Mesenchymal stem cell (in vitro differentiated cells and primary cell): ENCODE results near the gene PARD3B.

Experiments
- DNase-seq: peaks from one replicate; pipeline ENCODE4 v3.0.0-alpha.2; 2013
- H2AFZ ChIP-seq: one replicate; pipeline ENCODE4 v1.6.1; 2013; ENCODE audit warnings: low read depth, mild to moderate bottlenecking, control low read depth, inconsistent platforms, low read length, moderate library complexity
- H2AK5ac ChIP-seq: 2 replicates; pipeline ENCODE4 v1.6.1; 2013; ENCODE audit warnings: low read length, moderate library complexity, mild to moderate bottlenecking, inconsistent platforms; ENCODE audit not compliant: severe bottlenecking
- H2BK120ac ChIP-seq: one replicate; pipeline ENCODE4 v1.6.1; 2013; ENCODE audit warnings: low read depth, mild to moderate bottlenecking, inconsistent platforms, low read length, moderate library complexity
- H2BK12ac ChIP-seq, 2 experiments: one replicate each; pipeline ENCODE4 v1.6.1; 2013; ENCODE audit warnings: inconsistent platforms in 2 of 2, low read length in 2 of 2, mild to moderate bottlenecking in 2 of 2, moderate library complexity in 2 of 2, control low read depth in 1 of 2
- H2BK15ac ChIP-seq: one replicate; pipeline ENCODE4 v1.6.1; 2013; ENCODE audit warnings: mild to moderate bottlenecking, low read depth, inconsistent platforms; ENCODE audit not compliant: poor library complexity, severe bottlenecking
- H2BK5ac ChIP-seq: 2 replicates; pipeline ENCODE4 v1.6.1; 2013; ENCODE audit warnings: low read depth, mild to moderate bottlenecking, low read length, control low read depth, inconsistent platforms; ENCODE audit not compliant: poor library complexity, severe bottlenecking
- H3K14ac ChIP-seq, 2 experiments: one replicate each; pipeline ENCODE4 v1.6.1; 2013; ENCODE audit warnings: inconsistent platforms in 2 of 2, low read length in 2 of 2, control low read depth in 1 of 2, mild to moderate bottlenecking in 1 of 2, moderate library complexity in 1 of 2
- H3K18ac ChIP-seq, 2 experiments: one replicate each; pipeline ENCODE4 v1.6.1; 2013; ENCODE audit warnings: inconsistent platforms in 2 of 2, low read length in 2 of 2, control low read depth in 1 of 2, low read depth in 1 of 2, mild to moderate bottlenecking in 1 of 2
- H3K23ac ChIP-seq, 2 experiments: one replicate each; pipeline ENCODE4 v1.6.1; 2013; ENCODE audit warnings: inconsistent platforms in 2 of 2, low read length in 2 of 2, mild to moderate bottlenecking in 2 of 2, moderate library complexity in 2 of 2, control low read depth in 1 of 2
- H3K27ac ChIP-seq: 2 replicates; pipeline ENCODE4 v1.5.1; 2013; ENCODE audit warnings: mild to moderate bottlenecking, moderate library complexity, low read length, control low read depth, inconsistent platforms; ENCODE audit not compliant: poor library complexity, severe bottlenecking
- H3K27me3 ChIP-seq, 2 experiments: 2 replicates each; pipeline versions ENCODE4 v1.6.1 to v1.7.0; 2013; ENCODE audit warnings: low read length in 2 of 2, mild to moderate bottlenecking in 2 of 2, moderate library complexity in 2 of 2, control low read depth in 1 of 2, inconsistent platforms in 1 of 2; ENCODE audit not compliant: control insufficient read depth in 1 of 2, insufficient read depth in 1 of 2
- H3K36me3 ChIP-seq, 2 experiments: 2 replicates each; pipeline versions ENCODE4 v1.6.1 to v1.7.0; 2013; ENCODE audit warnings: low read length in 2 of 2, control low read depth in 1 of 2, inconsistent platforms in 1 of 2, low read depth in 1 of 2, mild to moderate bottlenecking in 1 of 2; ENCODE audit not compliant: insufficient read depth in 2 of 2, control insufficient read depth in 1 of 2
- H3K4ac ChIP-seq, 2 experiments: one replicate each; pipeline ENCODE4 v1.6.1; 2013; ENCODE audit warnings: inconsistent platforms in 2 of 2, low read length in 2 of 2, mild to moderate bottlenecking in 2 of 2, moderate library complexity in 2 of 2, control low read depth in 1 of 2, low read depth in 1 of 2
- H3K4me1 ChIP-seq: 2 replicates; pipeline ENCODE4 v1.6.1; 2013; ENCODE audit warnings: low read depth, low read length, control low read depth; ENCODE audit not compliant: control insufficient read depth, insufficient read depth
- H3K4me2 ChIP-seq: 2 replicates; pipeline ENCODE4 v1.6.1; 2013; ENCODE audit warnings: low read length, mild to moderate bottlenecking, inconsistent platforms; ENCODE audit not compliant: poor library complexity, severe bottlenecking
- H3K4me3 ChIP-seq, 2 experiments: 2 replicates each; pipeline versions ENCODE4 v1.5.1 to v1.7.0; 2013; ENCODE audit warnings: low read length in 2 of 2, mild to moderate bottlenecking in 2 of 2, control low read depth in 1 of 2, low read depth in 1 of 2; ENCODE audit not compliant: insufficient read depth in 1 of 2
- H3K79me1 ChIP-seq: replicated peaks from 2 replicates; pipeline ENCODE4 v1.6.1; 2013; ENCODE audit warnings: mild to moderate bottlenecking, control low read depth, low read length, inconsistent platforms; ENCODE audit not compliant: poor library complexity, severe bottlenecking
- H3K9ac ChIP-seq: 2 replicates; pipeline ENCODE4 v1.7.0; 2013; ENCODE audit warnings: mild to moderate bottlenecking, low read length, moderate library complexity
- H3K9me3 ChIP-seq: 2 replicates; pipeline ENCODE4 v1.7.0; 2013; ENCODE audit warnings: mild to moderate bottlenecking, low read length; ENCODE audit not compliant: control insufficient read depth
- H4K8ac ChIP-seq: one replicate; pipeline ENCODE4 v1.6.1; 2013; ENCODE audit warnings: inconsistent platforms, mild to moderate bottlenecking, low read length, moderate library complexity
- H4K91ac ChIP-seq: one replicate; pipeline ENCODE4 v1.6.1; 2013; ENCODE audit warnings: mild to moderate bottlenecking, low read length, inconsistent platforms
- WGBS: methylation state at CpG from one replicate; pipeline ENCODE4 v1.1.7; 2013; ENCODE audit warnings: mixed read lengths; 5-methylcytosine and 5-hydroxymethylcytosine counted together

The PARD3B gene

GRCh38 chr2:204692790-204693189, 147.5 kb downstream of the PARD3B start:
- no peaks in the 10 kb centered on the region for H3K4me1 ChIP-seq
- DNase-seq, result no peak
- no peak overlapping the region for H4K91ac ChIP-seq
- 100% methylated on average over 2 of the region's 2 CpGs for WGBS
- H3K4ac ChIP-seq, result no peak overlapping the region
- H3K79me1 ChIP-seq, result no peaks in the 10 kb centered on the region
- H2AK5ac ChIP-seq, result no peak overlapping the region
- H2AFZ ChIP-seq, result no peak overlapping the region
- H3K9me3 ChIP-seq, result no peaks in the 10 kb centered on the region
- no peak overlapping the region for H3K27ac ChIP-seq
- no peaks in the 10 kb centered on the region for H3K36me3 ChIP-seq
- no peak overlapping the region for H3K23ac ChIP-seq
- H3K4me2 ChIP-seq, result no peak overlapping the region
- H3K4me3 ChIP-seq, result no peak overlapping the region
- no peak overlapping the region for H4K8ac ChIP-seq
- no peak overlapping the region for H2BK120ac ChIP-seq
- no peak overlapping the region for H3K9ac ChIP-seq
- no peak overlapping the region for H2BK12ac ChIP-seq
- no peaks in the 10 kb centered on the region for H3K27me3 ChIP-seq
- H2BK15ac ChIP-seq, result no peak overlapping the region
- H2BK5ac ChIP-seq, result no peak overlapping the region
- H3K18ac ChIP-seq, result no peak overlapping the region
- no peak overlapping the region for H3K14ac ChIP-seq

GRCh38 chr2:204693262-204693661, 148.0 kb downstream of the PARD3B start:
- Histone ChIP-seq H3K23ac (no peak overlapping the region), H3K9ac (no peak overlapping the region), H3K4ac (no peak overlapping the region), H2BK15ac (no peak overlapping the region), H3K79me1 (no peaks in the 10 kb centered on the region), H2BK5ac (no peak overlapping the region), H2BK120ac (no peak overlapping the region), H3K4me1 (no peaks in the 10 kb centered on the region), H3K9me3 (no peaks in the 10 kb centered on the region), H2AFZ (no peak overlapping the region), H3K27me3 (no peaks in the 10 kb centered on the region), H4K8ac (no peak overlapping the region), H3K27ac (no peak overlapping the region), H3K4me3 (no peak overlapping the region), H3K14ac (no peak overlapping the region), H4K91ac (no peak overlapping the region), H3K4me2 (no peak overlapping the region), H2AK5ac (no peak overlapping the region), H3K18ac (no peak overlapping the region), H2BK12ac (no peak overlapping the region), H3K36me3 (no peaks in the 10 kb centered on the region)
- no peak for DNase-seq
- WGBS, result 91% methylated on average over 2 of the region's 3 CpGs

- Histone ChIP-seq H3K27ac (no peak overlapping the region), H2BK5ac (no peak overlapping the region), H3K36me3 (no peaks in the 10 kb centered on the region), H4K8ac (no peak overlapping the region), H3K9ac (no peak overlapping the region), H3K79me1 (peaks cover 1% of the 10 kb centered on the region), H3K9me3 (no peaks in the 10 kb centered on the region), H4K91ac (no peak overlapping the region), H3K4ac (no peak overlapping the region), H2BK120ac (no peak overlapping the region), H2BK12ac (no peak overlapping the region), H3K4me2 (no peak overlapping the region), H2BK15ac (no peak overlapping the region), H3K4me1 (no peaks in the 10 kb centered on the region), H3K18ac (no peak overlapping the region), H2AK5ac (no peak overlapping the region), H3K23ac (no peak overlapping the region), H3K27me3 (no peaks in the 10 kb centered on the region), H3K4me3 (no peak overlapping the region), H3K14ac (no peak overlapping the region), H2AFZ (no peak overlapping the region)
- DNase-seq, result no peak
- WGBS, result 42% methylated on average over 1 of the region's 1 CpG
These were observed 150.2 kb downstream of the PARD3B start for GRCh38 chr2:204695506-204695905.

- H3K14ac ChIP-seq, result no peak overlapping the region
- no peak overlapping the region for H2BK120ac ChIP-seq
- H3K9ac ChIP-seq, result no peak overlapping the region
- no peak overlapping the region for H2BK12ac ChIP-seq
- no peak overlapping the region for H2BK15ac ChIP-seq
- H3K36me3 ChIP-seq, result no peaks in the 10 kb centered on the region
- H3K4me2 ChIP-seq, result no peak overlapping the region
- no peaks in the 10 kb centered on the region for H3K4me1 ChIP-seq
- no peak overlapping the region for H2BK5ac ChIP-seq
- H3K4me3 ChIP-seq, result no peak overlapping the region
- H4K8ac ChIP-seq, result no peak overlapping the region
- no peaks in the 10 kb centered on the region for H3K9me3 ChIP-seq
- H3K23ac ChIP-seq, result no peak overlapping the region
- peaks cover 1% of the 10 kb centered on the region for H3K79me1 ChIP-seq
- no peak overlapping the region for H3K18ac ChIP-seq
- 100% methylated on average over 3 of the region's 5 CpGs for WGBS
- H2AK5ac ChIP-seq, result no peak overlapping the region
- no peaks in the 10 kb centered on the region for H3K27me3 ChIP-seq
- H3K27ac ChIP-seq, result no peak overlapping the region
- no peak overlapping the region for H2AFZ ChIP-seq
- H4K91ac ChIP-seq, result no peak overlapping the region
- no peak overlapping the region for H3K4ac ChIP-seq
- no peak for DNase-seq
These were observed 150.8 kb downstream of the PARD3B start for GRCh38 chr2:204696124-204696523.
